ENCODE measurements around the gene DCX. TPM values are rescaled to one million over a fixed set of nuclear protein-coding genes. Genes with fewer than 3 reads are reported as not detected.

Gene DCX
- total RNA-seq, 1 experiment from 2014 or later: not detected

- Mint-ChIP-seq H3K36me3 (ENCODE audit: insufficient read depth, unreplicated experiment) (no peaks in the 10 kb centered on the region), H3K4me3 (ENCODE audit: unreplicated experiment) (no peak overlapping the region), H3K4me1 (ENCODE audit: insufficient read depth, unreplicated experiment) (no peaks in the 10 kb centered on the region), H3K27me3 (ENCODE audit: insufficient read depth, unreplicated experiment) (peaks cover 91% of the 10 kb centered on the region), H3K9me3 (ENCODE audit: unreplicated experiment) (no peaks in the 10 kb centered on the region), H3K27ac (ENCODE audit: low read depth, unreplicated experiment) (no peak overlapping the region)
- no TSS peak for BruUV-seq (replicated peaks)
- ChIA-PET CTCF (no interaction called here), POLR2A (no interaction called here)
- no peak for TF ChIP-seq CTCF (IDR thresholded peaks at IDR 0.05; ENCODE audit: unreplicated experiment)
- no peak for DNase-seq (ENCODE audit: unreplicated experiment)
- intact Hi-C loops (cut with micrococcal nuclease): no loop called here
These were observed 82.6 kb downstream of the DCX start for GRCh38 chrX:111329370-111329769.

- intact Hi-C loops (cut with micrococcal nuclease): no loop called here
- TF ChIP-seq CTCF (IDR thresholded peaks at IDR 0.05; ENCODE audit: unreplicated experiment): no peak
- H3K27me3 Mint-ChIP-seq (ENCODE audit: insufficient read depth, unreplicated experiment): peaks cover 92% of the 10 kb centered on the region
- BruUV-seq (replicated peaks): no TSS peak
- H3K36me3 Mint-ChIP-seq (ENCODE audit: insufficient read depth, unreplicated experiment): no peaks in the 10 kb centered on the region
- no peak for DNase-seq (ENCODE audit: unreplicated experiment)
- ChIA-PET CTCF (no interaction called here), POLR2A (no interaction called here)
- no peaks in the 10 kb centered on the region for H3K4me1 Mint-ChIP-seq (ENCODE audit: insufficient read depth, unreplicated experiment)
- H3K9me3 Mint-ChIP-seq (ENCODE audit: unreplicated experiment): no peaks in the 10 kb centered on the region
- no peak overlapping the region for H3K27ac Mint-ChIP-seq (ENCODE audit: low read depth, unreplicated experiment)
- H3K4me3 Mint-ChIP-seq (ENCODE audit: unreplicated experiment): no peak overlapping the region
These were observed 83.1 kb downstream of the DCX start for GRCh38 chrX:111328858-111329257.

GRCh38 chrX:111322231-111322855 is 89.6 kb downstream of the DCX start:
- H3K27me3 Mint-ChIP-seq (ENCODE audit: insufficient read depth, unreplicated experiment): peaks cover 91% of the 10 kb centered on the region
- no TSS peak for BruUV-seq (replicated peaks)
- no peak for TF ChIP-seq CTCF (IDR thresholded peaks at IDR 0.05; ENCODE audit: unreplicated experiment)
- no peaks in the 10 kb centered on the region for H3K4me1 Mint-ChIP-seq (ENCODE audit: insufficient read depth, unreplicated experiment)
- CTCF ChIA-PET: interaction anchor here (0.9 kb wide), 1 partner anchor 18 kb away, joined by 4 read pairs; no protein-coding TSS in a partner anchor
- intact Hi-C loops (cut with micrococcal nuclease): no loop called here
- POLR2A ChIA-PET: no interaction called here
- H3K36me3 Mint-ChIP-seq (ENCODE audit: insufficient read depth, unreplicated experiment): no peaks in the 10 kb centered on the region
- no peak overlapping the region for H3K4me3 Mint-ChIP-seq (ENCODE audit: unreplicated experiment)
- no peak for DNase-seq (ENCODE audit: unreplicated experiment)
- no peak overlapping the region for H3K27ac Mint-ChIP-seq (ENCODE audit: low read depth, unreplicated experiment)
- H3K9me3 Mint-ChIP-seq (ENCODE audit: unreplicated experiment): no peaks in the 10 kb centered on the region

- DNase-seq (ENCODE audit: unreplicated experiment): no peak
- Mint-ChIP-seq H3K27ac (ENCODE audit: low read depth, unreplicated experiment) (no peak overlapping the region), H3K36me3 (ENCODE audit: insufficient read depth, unreplicated experiment) (no peaks in the 10 kb centered on the region), H3K27me3 (ENCODE audit: insufficient read depth, unreplicated experiment) (peaks cover 65% of the 10 kb centered on the region), H3K4me3 (ENCODE audit: unreplicated experiment) (no peak overlapping the region), H3K9me3 (ENCODE audit: unreplicated experiment) (no peaks in the 10 kb centered on the region), H3K4me1 (ENCODE audit: insufficient read depth, unreplicated experiment) (no peaks in the 10 kb centered on the region)
- TF ChIP-seq CTCF (IDR thresholded peaks at IDR 0.05; ENCODE audit: unreplicated experiment): no peak
- intact Hi-C loops (cut with micrococcal nuclease): no loop called here
- ChIA-PET POLR2A (no interaction called here), CTCF (interaction anchor here (0.9 kb wide), 1 partner anchor 13 kb away, joined by 4 read pairs; no protein-coding TSS in a partner anchor)
- no TSS peak for BruUV-seq (replicated peaks)
These were observed 92.5 kb downstream of the DCX start for GRCh38 chrX:111319451-111319850.
